Activated B cell treated with CpG ODN at 0.5 μM for 24 hours (primary cell): Measurements from ENCODE around the gene ASTN1. TPM values are rescaled to one million over a fixed set of nuclear protein-coding genes. Genes with fewer than 3 reads are reported as not detected.

Source experiments
- ATAC-seq: fragments of 200-7000 bp; cut with Tn5 transposase; one replicate; pipeline ENCODE4 v1.10.0; 2021; ENCODE audit warnings: low read depth, mild to moderate bottlenecking, moderate library complexity
- CTCF ChIA-PET: fragments of 350-600 bp; sonication (Branson Sonifier 250); formaldehyde crosslinking; loops from one replicate; lab custom pipeline; 2021; ENCODE audit warnings: antibody characterized with exemption; lab: Charles Lee
- POLR2A ChIA-PET: fragments of 350-600 bp; sonication (Branson Sonifier 250); formaldehyde crosslinking; loops from one replicate; lab custom pipeline; 2021; ENCODE audit warnings: antibody characterized with exemption; lab: Charles Lee
- DNase-seq: peaks from one replicate; pipeline ENCODE4 v3.0.0; 2022
- H3K27ac Mint-ChIP-seq: one replicate; pipeline ENCODE4 v1.8.0; 2020; ENCODE audit warnings: mixed read lengths
- H3K27me3 Mint-ChIP-seq: one replicate; pipeline ENCODE4 v1.8.0; 2021; ENCODE audit warnings: mixed read lengths
- H3K36me3 Mint-ChIP-seq: one replicate; pipeline ENCODE4 v1.8.0; 2021; ENCODE audit warnings: low read depth, mixed read lengths
- H3K4me1 Mint-ChIP-seq: one replicate; pipeline ENCODE4 v1.8.0; 2021; ENCODE audit warnings: mixed read lengths
- H3K4me3 Mint-ChIP-seq: one replicate; pipeline ENCODE4 v1.8.0; 2020; ENCODE audit warnings: mild to moderate bottlenecking, mixed read lengths
- H3K9me3 Mint-ChIP-seq: one replicate; pipeline ENCODE4 v1.8.0; 2020; ENCODE audit warnings: mixed read lengths
- CTCF ChIP-seq: fragments of 200-600 bp; IDR thresholded peaks from one replicate; pipeline ENCODE4 v1.8.0; 2022; ENCODE audit warnings: antibody characterized with exemption, mild to moderate bottlenecking
- intact Hi-C: fragments of 100-400 bp; cut with micrococcal nuclease; formaldehyde crosslinking; loops from one replicate; pipeline ENCODE4 v1.15.1; 2024
- total RNA-seq: library from RNA; stranded (reverse); gene quantifications from 2 replicates; pipeline ENCODE4 v1.2.3, GENCODE V29; 2022

ASTN1 gene
- total RNA-seq, 1 donor from 2014 or later = not detected

GRCh38 chr1:176854121-176854520 lies 310.4 kb downstream of the ASTN1 start:
- TF ChIP-seq CTCF = no peak
- Mint-ChIP-seq H3K27ac (no peak overlapping the region), H3K4me1 (no peaks in the 10 kb centered on the region), H3K36me3 (no peaks in the 10 kb centered on the region), H3K9me3 (no peaks in the 10 kb centered on the region), H3K27me3 (peaks cover 1% of the 10 kb centered on the region), H3K4me3 (no peak overlapping the region)
- CTCF ChIA-PET = no interaction called here
- no peak for DNase-seq
- no peak for ATAC-seq
- POLR2A ChIA-PET = no interaction called here
- intact Hi-C loops = no loop called here

GRCh38 chr1:176853503-176853902 lies 311.0 kb downstream of the ASTN1 start:
- CTCF ChIA-PET = no interaction called here

GRCh38 chr1:176852124-176852523 lies 312.4 kb downstream of the ASTN1 start:
- intact Hi-C loops = no loop called here
- Mint-ChIP-seq H3K9me3 (no peaks in the 10 kb centered on the region), H3K27ac (no peak overlapping the region), H3K4me3 (no peak overlapping the region), H3K27me3 (no peaks in the 10 kb centered on the region), H3K4me1 (no peaks in the 10 kb centered on the region), H3K36me3 (no peaks in the 10 kb centered on the region)
- DNase-seq (no peak), ATAC-seq (no peak)
- POLR2A ChIA-PET = no interaction called here
- no peak for TF ChIP-seq CTCF
- CTCF ChIA-PET = no interaction called here

More at GRCh38 chr1:176853503-176853902, 311.0 kb downstream of the ASTN1 start:
- TF ChIP-seq CTCF = no peak
- H3K4me3 Mint-ChIP-seq = no peak overlapping the region
- intact Hi-C loops = no loop called here
- no peak for DNase-seq
- no peaks in the 10 kb centered on the region for H3K36me3 Mint-ChIP-seq
- no peak for ATAC-seq
- H3K27ac Mint-ChIP-seq = no peak overlapping the region
- H3K4me1 Mint-ChIP-seq = no peaks in the 10 kb centered on the region
- H3K27me3 Mint-ChIP-seq = no peaks in the 10 kb centered on the region
- no peaks in the 10 kb centered on the region for H3K9me3 Mint-ChIP-seq
- POLR2A ChIA-PET = interaction anchor here (0.5 kb wide), 1 partner anchor 1742 kb away, joined by 4 read pairs; no protein-coding TSS in a partner anchor

GRCh38 chr1:176850871-176851270 lies 313.6 kb downstream of the ASTN1 start:
- Mint-ChIP-seq H3K4me1 (no peaks in the 10 kb centered on the region), H3K27ac (no peak overlapping the region), H3K9me3 (no peaks in the 10 kb centered on the region), H3K36me3 (no peaks in the 10 kb centered on the region), H3K4me3 (no peak overlapping the region), H3K27me3 (no peaks in the 10 kb centered on the region)
- ATAC-seq (no peak), DNase-seq (no peak)
- intact Hi-C loops = no loop called here
- no peak for TF ChIP-seq CTCF
- ChIA-PET POLR2A (no interaction called here), CTCF (no interaction called here)

GRCh38 chr1:176849281-176849680 lies 315.2 kb downstream of the ASTN1 start:
- ATAC-seq = no peak
- ChIA-PET CTCF (no interaction called here), POLR2A (no interaction called here)
- Mint-ChIP-seq H3K27me3 (peaks cover 3% of the 10 kb centered on the region), H3K27ac (no peak overlapping the region), H3K36me3 (no peaks in the 10 kb centered on the region), H3K4me1 (no peaks in the 10 kb centered on the region), H3K4me3 (no peak overlapping the region), H3K9me3 (no peaks in the 10 kb centered on the region)
- intact Hi-C loops = no loop called here
- TF ChIP-seq CTCF = no peak
- DNase-seq = no peak
